Measurements from ENCODE around the gene PTPRZ1. TPM values are rescaled to one million over a fixed set of nuclear protein-coding genes. Genes with fewer than 3 reads are reported as not detected.

The PTPRZ1 gene
- total and polyA plus RNA-seq, 2 of the 8 experiments (the other 6 are each of a cell fraction or from before 2014, with no cell fraction given): 112 to 135 TPM

GRCh38 chr7:122068046-122068445 is 195.1 kb downstream of the PTPRZ1 start:
- no peak overlapping the region for H3K14ac ChIP-seq (ENCODE audit: insufficient read length)
- no peak overlapping the region for H4K8ac ChIP-seq (ENCODE audit: extremely low read depth, insufficient read depth, low read length)
- H3K36me3 ChIP-seq (ENCODE audit: control insufficient read depth in 2 of 4, insufficient read depth in 4 of 4, low read length in 3 of 4): peaks cover 0 to 6% (median 1%) of the 10 kb centered on the region in 4 experiments; a peak in 2 of 8 replicates
- no peak overlapping the region for H4K5ac ChIP-seq (ENCODE audit: insufficient read length, low read depth, low read length)
- no peak overlapping the region for H3K56ac ChIP-seq (replicated peaks; ENCODE audit: insufficient read length, low read depth, low read length)
- no peaks in the 10 kb centered on the region for H3K23me2 ChIP-seq (ENCODE audit: low read depth, low read length)
- H2BK15ac ChIP-seq (ENCODE audit: low read length): no peak overlapping the region
- no peak overlapping the region for H3K23ac ChIP-seq (ENCODE audit: insufficient read length)
- H3K4me2 ChIP-seq (ENCODE audit: insufficient read depth in 1 of 2, low read depth in 2 of 2, low read length in 2 of 2): no peak overlapping the region
- H2BK12ac ChIP-seq (ENCODE audit: low read depth, low read length): no peak overlapping the region
- WGBS, 2 experiments (ENCODE audit: extremely low coverage in 1 of 2, insufficient coverage in 1 of 2, insufficient read length in 1 of 2, insufficient replicate concordance in 2 of 2, low coverage in 1 of 2, low lambda C conversion rate in 2 of 2, missing lambda C conversion rate in 1 of 2): 88% methylated on average over 1 of the region's 1 CpG; no CpG with 5 or more reads in 1 of the 2 experiments
- no peak overlapping the region for H3K27ac ChIP-seq (ENCODE audit: low read depth, low read length)
- no peaks in the 10 kb centered on the region for H3K79me2 ChIP-seq (ENCODE audit: control insufficient read depth in 1 of 2, insufficient read depth in 2 of 2, low read length in 2 of 2)
- CTCF ChIA-PET (ENCODE audit: partially characterized antibody): interaction anchor here (1.3 kb wide), 1 partner anchor 25 kb away, joined by 3 read pairs; no protein-coding TSS in a partner anchor
- DNase-seq (ENCODE audit: low read depth in 1 of 2, low spot score in 2 of 2): no peak
- H2AFZ ChIP-seq (ENCODE audit: low read length): no peak overlapping the region
- no peak overlapping the region for H3K4me3 ChIP-seq (ENCODE audit: extremely low read depth in 1 of 4, insufficient read depth in 2 of 4, low read depth in 3 of 4, low read length in 4 of 4)
- no peaks in the 10 kb centered on the region for H3K79me1 ChIP-seq (ENCODE audit: low read depth, low read length)
- POLR2A ChIA-PET (ENCODE audit: partially characterized antibody): no interaction called here
- no peak overlapping the region for H2BK5ac ChIP-seq (ENCODE audit: low read depth, low read length)
- H3K27me3 ChIP-seq (replicated peaks in 1 of 4; ENCODE audit: control insufficient read depth in 3 of 4, extremely low read depth in 1 of 4, insufficient read depth in 3 of 4, low read length in 3 of 4): no peaks in the 10 kb centered on the region
- H3K18ac ChIP-seq (ENCODE audit: extremely low read depth, low read length): no peak overlapping the region
- H4K91ac ChIP-seq (replicated peaks; ENCODE audit: insufficient read length, low read length): no peak overlapping the region
- no peaks in the 10 kb centered on the region for H3K4me1 ChIP-seq (replicated peaks in 1 of 4; ENCODE audit: control insufficient read depth in 3 of 4, insufficient read depth in 4 of 4, low read length in 3 of 4)
- H2AK5ac ChIP-seq (ENCODE audit: low read depth, low read length): no peak overlapping the region
- H4K20me1 ChIP-seq (replicated peaks in 1 of 2; ENCODE audit: control insufficient read depth in 1 of 2, insufficient read depth in 2 of 2, low read length in 2 of 2): no peaks in the 10 kb centered on the region
- H2BK20ac ChIP-seq (ENCODE audit: low read length): no peak overlapping the region
- no peak for FAIRE-seq
- no peak overlapping the region for H3K4ac ChIP-seq (replicated peaks; ENCODE audit: insufficient read length, low read depth, low read length)
- no peak overlapping the region for H3K9ac ChIP-seq (replicated peaks in 1 of 4; ENCODE audit: extremely low read depth in 1 of 4, low read depth in 3 of 4, low read length in 3 of 4)
- no peak overlapping the region for H2BK120ac ChIP-seq (replicated peaks; ENCODE audit: low read depth, low read length)
- no peaks in the 10 kb centered on the region for H3K9me3 ChIP-seq (ENCODE audit: insufficient read depth in 2 of 2, low read depth in 1 of 2, low read length in 1 of 2)
- TF ChIP-seq E2F6 (IDR thresholded peaks at IDR 0.05) (no peak), ZNF274 (IDR thresholded peaks at IDR 0.05; ENCODE audit: borderline replicate concordance, extremely low read depth, low read length) (no peak), SIRT6 (IDR thresholded peaks at IDR 0.05; ENCODE audit: low read length) (no peak), SP1 (IDR thresholded peaks at IDR 0.05; ENCODE audit: low read depth, low read length) (no peak), GABPA (IDR thresholded peaks at IDR 0.05; ENCODE audit: borderline replicate concordance, insufficient read depth, low read length) (no peak), BCL11A (IDR thresholded peaks at IDR 0.05; ENCODE audit: low read depth in 2 of 2, low read length in 2 of 2) (no peak), POLR2AphosphoS5 (IDR thresholded peaks at IDR 0.05; ENCODE audit: low read depth, low read length) (no peak), TAF1 (IDR thresholded peaks at IDR 0.05; ENCODE audit: low read depth, low read length) (no peak), KDM4A (IDR thresholded peaks at IDR 0.05; ENCODE audit: low read depth, low read length, severe bottlenecking) (no peak), NANOG (IDR thresholded peaks at IDR 0.05; ENCODE audit: insufficient read depth, low read depth, low read length, poor library complexity, severe bottlenecking) (no peak), EGR1 (IDR thresholded peaks at IDR 0.05; ENCODE audit: borderline replicate concordance, low read depth, low read length) (no peak), KDM1A (IDR thresholded peaks at IDR 0.05; ENCODE audit: borderline replicate concordance, low read length) (no peak), CEBPB (IDR thresholded peaks at IDR 0.05; ENCODE audit: low read depth, low read length) (no peak), SAP30 (IDR thresholded peaks at IDR 0.05; ENCODE audit: insufficient read depth, insufficient replicate concordance, low read length) (no peak), CHD1 (IDR thresholded peaks at IDR 0.05; ENCODE audit: low read depth, low read length) (no peak)

All from H1 (cell line).